Effector memory CD8-positive, alpha-beta T cell (primary cell): ENCODE results near the gene MYO9B.

Source experiments
- ATAC-seq: fragments of 150-1000 bp; cut with Tn5 transposase; replicated peaks from 2 replicates; pipeline ENCODE4 v1.10.0; 2021; ENCODE audit warnings: mild to moderate bottlenecking, moderate library complexity
- DNase-seq, 3 experiments: peaks; one replicate each; pipeline ENCODE4 v3.0.0; 2021
- H3K27ac Mint-ChIP-seq, 2 donors: one replicate each; pipeline ENCODE4 v1.8.0; 2022; ENCODE audit warnings: mild to moderate bottlenecking in 2 of 2, mixed read lengths in 2 of 2, moderate library complexity in 2 of 2
- H3K27me3 Mint-ChIP-seq, 2 donors: one replicate each; pipeline ENCODE4 v1.8.0; 2022; ENCODE audit warnings: mixed read lengths in 2 of 2
- H3K36me3 Mint-ChIP-seq: one replicate; pipeline ENCODE4 v1.8.0; 2022; ENCODE audit warnings: mild to moderate bottlenecking, moderate library complexity, mixed read lengths; ENCODE audit not compliant: insufficient read depth
- H3K4me1 Mint-ChIP-seq, 2 donors: one replicate each; pipeline ENCODE4 v1.8.0; 2022; ENCODE audit warnings: low read depth in 2 of 2, mixed read lengths in 2 of 2
- H3K4me3 Mint-ChIP-seq, 2 donors: one replicate each; pipeline ENCODE4 v1.8.0; 2022; ENCODE audit warnings: mild to moderate bottlenecking in 2 of 2, mixed read lengths in 2 of 2, moderate library complexity in 2 of 2
- H3K9me3 Mint-ChIP-seq, 2 donors: one replicate each; pipeline ENCODE4 v1.8.0; 2022; ENCODE audit warnings: mixed read lengths in 2 of 2

The MYO9B gene

GRCh38 chr19:17070912-17071311, 4.7 kb upstream of the MYO9B start:
- Mint-ChIP-seq H3K9me3 (no peaks in the 10 kb centered on the region), H3K27me3 (no peaks in the 10 kb centered on the region), H3K4me1 (peaks cover 28 to 41% of the 10 kb centered on the region in 2 donors), H3K36me3 (peaks cover 17% of the 10 kb centered on the region), H3K27ac (no peak overlapping the region), H3K4me3 (no peak overlapping the region)
- DNase-seq (no peak), ATAC-seq (no peak)

DNA sequence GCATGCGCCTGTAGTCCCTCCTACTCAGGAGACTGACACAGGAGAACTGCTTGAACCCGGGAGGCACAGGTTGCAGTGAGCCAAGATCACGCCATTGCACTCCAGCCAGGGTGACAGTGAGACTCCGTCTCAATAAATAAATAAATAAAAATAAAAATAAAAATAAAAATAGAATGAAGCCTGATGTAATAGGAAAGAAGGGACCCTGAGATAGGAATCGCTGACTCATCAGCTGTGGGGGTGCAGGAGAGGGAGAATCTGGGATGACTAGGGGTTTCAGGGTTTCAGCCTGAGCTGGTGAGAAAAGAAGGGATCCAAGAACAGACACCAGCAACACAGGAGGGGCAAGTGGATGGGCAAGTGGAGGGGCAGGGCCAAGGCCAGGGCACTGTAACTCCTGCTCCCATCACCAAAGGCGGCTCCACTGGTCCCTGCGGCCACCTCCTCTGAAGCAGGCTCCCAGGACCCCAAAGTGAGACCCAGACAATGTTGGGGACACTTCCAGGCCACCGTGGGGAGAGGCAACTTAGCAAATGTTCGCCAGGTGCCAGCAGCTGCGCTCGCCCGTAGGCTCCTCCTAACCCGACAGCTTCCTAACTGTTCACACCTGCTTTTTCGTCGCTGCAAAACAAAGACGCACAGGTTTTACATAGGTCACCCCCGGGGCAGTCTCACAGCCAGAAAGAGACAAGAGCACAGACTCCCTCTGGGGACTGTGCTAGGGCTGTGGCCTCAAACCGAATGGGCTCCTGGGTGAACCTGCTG, 1.5 kb upstream of the MYO9B start:
- Mint-ChIP-seq H3K9me3 (no peaks in the 10 kb centered on the region), H3K4me1 (peaks cover 49 to 55% of the 10 kb centered on the region in 2 donors), H3K4me3 (peak overlapping the region; percentile 92 to 96), H3K27ac (peak overlapping the region; percentile 95 to 96), H3K36me3 (peaks cover 26% of the 10 kb centered on the region), H3K27me3 (no peaks in the 10 kb centered on the region)
- DNase-seq (peak; percentile 24 to 29 (median 26)), ATAC-seq (peak; percentile 4)

DNA sequence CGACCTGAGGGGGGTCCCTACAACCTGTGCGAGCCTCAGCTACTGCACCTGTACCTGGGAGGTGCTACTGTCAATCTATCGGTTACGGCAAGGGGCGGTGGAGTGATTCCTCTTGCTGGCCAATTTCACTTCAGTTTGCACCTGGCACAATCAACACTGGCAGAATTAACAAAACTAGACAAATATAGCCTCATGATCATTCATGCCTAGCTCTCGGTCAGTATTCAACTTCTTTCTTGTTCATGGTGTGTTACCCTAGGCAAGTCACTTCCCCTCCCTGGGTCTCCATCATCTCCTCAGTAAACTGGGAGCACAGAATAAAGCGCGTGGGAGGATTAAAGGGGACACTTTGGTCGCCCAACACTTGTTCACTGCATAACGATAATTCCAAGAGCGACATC, 943 bp upstream of the MYO9B start:
- H3K4me1 Mint-ChIP-seq: peaks cover 54 to 61% of the 10 kb centered on the region in 2 donors
- DNase-seq: no peak
- peak overlapping the region; percentile 95 to 96 for H3K27ac Mint-ChIP-seq

DNA sequence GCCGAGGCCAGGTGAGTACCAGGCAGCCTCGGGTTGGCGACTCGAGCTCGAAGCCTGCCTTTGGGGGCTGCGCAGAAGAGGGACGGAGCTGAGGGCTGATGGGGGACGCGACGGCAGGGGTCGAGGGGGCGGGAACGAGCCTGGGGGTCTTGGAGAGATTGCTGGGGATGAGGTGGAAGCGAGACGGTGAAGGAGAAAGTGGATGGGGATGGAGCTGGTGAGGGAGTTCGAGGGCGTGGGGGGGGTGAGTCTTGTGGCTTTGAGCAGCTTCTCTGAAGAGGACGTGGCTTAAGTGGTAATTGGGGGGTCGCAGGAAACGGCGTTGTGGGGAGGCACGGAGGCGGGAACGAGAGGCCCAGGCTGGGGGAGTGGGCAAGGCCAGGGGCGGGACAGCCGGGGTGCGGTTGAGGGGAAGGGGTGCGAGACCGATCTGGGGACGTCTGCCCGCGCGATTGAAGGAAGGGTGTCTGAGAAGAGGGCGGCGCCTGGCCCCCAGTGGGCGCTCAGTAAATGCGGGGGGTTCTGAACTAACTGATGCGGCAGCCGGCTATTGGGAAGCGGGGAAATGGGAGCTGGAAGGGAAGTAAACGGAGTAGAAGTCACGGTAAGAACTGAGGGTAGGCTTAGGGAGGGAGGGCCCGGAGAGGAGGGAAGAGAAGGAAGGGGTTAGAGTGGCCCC, 426 bp downstream of the MYO9B start:
- peak overlapping the region; percentile 92 to 96 for H3K4me3 Mint-ChIP-seq
- H3K36me3 Mint-ChIP-seq: peaks cover 30% of the 10 kb centered on the region
- H3K4me1 Mint-ChIP-seq: peaks cover 55 to 61% of the 10 kb centered on the region in 2 donors
- peak overlapping the region; percentile 95 to 96 for H3K27ac Mint-ChIP-seq
- DNase-seq (peak; percentile 60 to 70 (median 64)), ATAC-seq (peak; percentile 25)
- H3K27me3 Mint-ChIP-seq: no peaks in the 10 kb centered on the region
- H3K9me3 Mint-ChIP-seq: no peaks in the 10 kb centered on the region

More for the DNA sequence above, 943 bp upstream of the MYO9B start:
- Mint-ChIP-seq H3K4me3 (peak overlapping the region; percentile 92 to 96), H3K27me3 (no peaks in the 10 kb centered on the region), H3K9me3 (no peaks in the 10 kb centered on the region), H3K36me3 (peaks cover 29% of the 10 kb centered on the region)
- no peak for ATAC-seq

DNA sequence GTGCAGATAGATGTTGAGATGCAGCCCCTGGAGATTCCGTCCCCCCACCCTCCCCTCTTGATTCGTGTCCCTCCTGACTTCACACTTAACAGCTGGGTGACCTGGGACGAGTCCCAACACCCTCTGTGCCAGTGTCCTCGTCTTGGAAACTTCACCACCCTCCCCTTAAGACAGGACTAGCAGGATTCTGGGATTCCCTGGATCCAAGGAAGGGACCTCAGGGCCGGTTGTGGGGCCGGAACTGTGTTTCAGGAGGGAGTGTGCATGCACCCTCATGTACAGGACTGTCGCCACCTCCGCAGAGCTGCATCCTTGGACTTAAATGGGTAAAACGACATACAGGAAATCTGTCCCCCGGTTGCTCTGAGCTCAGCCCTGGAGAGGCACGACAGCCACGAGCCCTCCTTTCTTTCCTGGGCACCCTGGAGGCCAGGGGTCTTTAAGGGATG, 990 bp downstream of the MYO9B start:
- peak overlapping the region; percentile 95 to 96 for H3K27ac Mint-ChIP-seq
- H3K27me3 Mint-ChIP-seq: no peaks in the 10 kb centered on the region
- peaks cover 30% of the 10 kb centered on the region for H3K36me3 Mint-ChIP-seq
- DNase-seq (peak in 1 of 3 experiments; percentile 12), ATAC-seq (no peak)
- no peaks in the 10 kb centered on the region for H3K9me3 Mint-ChIP-seq
- peaks cover 57 to 64% of the 10 kb centered on the region in 2 donors for H3K4me1 Mint-ChIP-seq
- peak overlapping the region; percentile 92 to 96 for H3K4me3 Mint-ChIP-seq

DNA sequence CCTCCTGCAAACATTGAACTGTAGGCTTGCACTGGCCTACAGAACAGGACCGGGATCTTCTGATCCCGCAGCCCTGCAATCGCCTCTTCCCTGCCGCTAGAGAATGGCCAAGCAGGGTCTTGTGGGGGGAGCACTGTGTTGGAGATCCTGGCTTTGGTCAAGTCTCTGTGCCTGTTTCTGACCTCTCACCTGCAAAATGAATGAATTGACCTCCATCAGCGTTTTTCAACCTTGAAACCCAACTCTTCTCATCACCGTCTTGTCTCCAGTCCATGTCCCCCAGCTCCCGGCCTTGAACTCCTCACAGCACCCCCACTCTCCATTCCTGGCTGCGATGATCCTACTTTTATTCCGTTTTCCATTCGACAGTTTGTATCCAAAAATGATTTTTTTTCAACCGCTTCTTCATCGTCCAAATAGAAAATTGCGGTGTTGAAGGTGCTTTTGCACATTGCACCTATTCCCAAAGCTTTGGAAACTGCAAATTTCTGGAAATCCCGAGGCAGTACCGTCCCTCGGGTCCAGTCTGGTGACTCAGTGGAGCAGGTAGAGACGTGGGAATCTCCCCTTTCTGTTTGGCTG, 2.0 kb downstream of the MYO9B start:
- DNase-seq: no peak
- Mint-ChIP-seq H3K27me3 (no peaks in the 10 kb centered on the region), H3K36me3 (peaks cover 30% of the 10 kb centered on the region), H3K4me3 (peak overlapping the region; percentile 92 to 96), H3K4me1 (peaks cover 66 to 74% of the 10 kb centered on the region in 2 donors), H3K9me3 (no peaks in the 10 kb centered on the region), H3K27ac (peak overlapping the region in 1 of 2 donors; percentile 60)
- no peak for ATAC-seq

- no peaks in the 10 kb centered on the region for H3K27me3 Mint-ChIP-seq
- peaks cover 26% of the 10 kb centered on the region for H3K36me3 Mint-ChIP-seq
- ATAC-seq: no peak
Measured at GRCh38 chr19:17078036-17078919, 2.7 kb downstream of the MYO9B start.

GRCh38 chr19:17078920-17079709, 3.5 kb downstream of the MYO9B start:
- Mint-ChIP-seq H3K27me3 (no peaks in the 10 kb centered on the region), H3K9me3 (no peaks in the 10 kb centered on the region), H3K4me1 (peaks cover 68 to 70% of the 10 kb centered on the region in 2 donors), H3K27ac (peak overlapping the region; percentile 78 to 85), H3K36me3 (peaks cover 26% of the 10 kb centered on the region), H3K4me3 (peak overlapping the region; percentile 80 to 81)
- DNase-seq (no peak), ATAC-seq (no peak)

More at GRCh38 chr19:17078036-17078919, 2.7 kb downstream of the MYO9B start:
- Mint-ChIP-seq H3K4me3 (peak overlapping the region; percentile 92 to 96), H3K9me3 (no peaks in the 10 kb centered on the region), H3K4me1 (peaks cover 73 to 74% of the 10 kb centered on the region in 2 donors), H3K27ac (peak overlapping the region in 1 of 2 donors; percentile 78)
- DNase-seq: no peak

DNA sequence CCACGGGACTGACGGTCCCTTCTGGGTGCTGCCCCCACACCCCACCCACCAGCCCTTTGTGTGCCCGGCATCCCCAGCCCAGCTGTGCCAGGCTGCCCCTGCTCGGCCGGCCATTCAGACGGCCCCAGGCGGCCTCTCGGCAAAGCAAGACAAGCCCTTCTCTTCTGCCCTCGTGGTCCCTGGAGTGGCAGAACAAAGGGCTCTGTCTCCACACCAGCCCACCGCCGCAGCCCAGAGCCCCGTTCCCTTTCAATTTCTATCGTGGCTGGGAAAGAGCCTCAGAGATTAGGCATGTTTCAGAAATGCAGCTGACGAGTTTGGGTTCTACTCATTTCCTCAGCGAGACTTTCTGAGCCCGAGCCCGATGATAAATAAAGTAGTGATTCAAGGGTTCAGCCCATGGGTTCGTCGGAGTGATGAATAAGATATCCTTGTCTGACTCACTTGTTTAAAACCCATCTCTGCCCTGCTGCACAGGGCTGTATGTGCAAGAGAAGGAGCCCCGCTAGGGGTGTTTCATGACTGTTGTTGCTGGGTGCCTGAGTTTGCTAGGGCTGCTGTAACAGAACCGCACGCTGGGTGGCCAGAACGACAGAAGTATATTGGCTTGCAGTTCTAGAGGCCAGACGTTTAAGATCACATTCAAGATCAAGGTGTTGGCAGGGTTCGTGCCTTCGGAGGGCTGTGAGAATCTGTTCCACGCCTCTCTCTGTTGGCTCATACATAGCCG, 4.3 kb downstream of the MYO9B start:
- Mint-ChIP-seq H3K36me3 (peaks cover 20% of the 10 kb centered on the region), H3K4me1 (peaks cover 63 to 64% of the 10 kb centered on the region in 2 donors)

DNA sequence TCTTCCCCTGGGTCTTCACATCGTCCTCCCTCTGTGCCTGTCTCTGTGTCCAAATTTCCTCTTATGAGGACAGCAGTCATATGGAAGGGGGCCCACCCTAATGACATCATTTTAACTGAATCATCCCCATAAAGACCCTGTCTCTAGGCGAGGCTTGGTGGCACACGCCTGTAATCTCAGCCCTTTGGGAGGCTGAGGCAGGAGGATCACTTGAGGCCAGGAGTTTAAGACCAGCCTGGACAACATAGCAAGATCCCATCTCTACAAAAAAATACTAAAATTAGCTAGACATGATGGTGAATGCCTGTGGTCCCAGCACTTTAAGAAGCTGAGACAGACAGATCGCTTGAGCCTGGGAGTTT, 4.8 kb downstream of the MYO9B start:
- no peak for DNase-seq
- Mint-ChIP-seq H3K4me3 (peak overlapping the region; percentile 80 to 81), H3K4me1 (peaks cover 67 to 69% of the 10 kb centered on the region in 2 donors), H3K27me3 (no peaks in the 10 kb centered on the region), H3K36me3 (peaks cover 22% of the 10 kb centered on the region), H3K9me3 (no peaks in the 10 kb centered on the region), H3K27ac (peak overlapping the region; percentile 78 to 85)
- no peak for ATAC-seq

More for the DNA sequence above, 4.3 kb downstream of the MYO9B start:
- peak overlapping the region; percentile 78 to 85 for H3K27ac Mint-ChIP-seq
- no peaks in the 10 kb centered on the region for H3K27me3 Mint-ChIP-seq
- ATAC-seq (peak; percentile 51), DNase-seq (peak; percentile 58 to 61 (median 60))
- H3K9me3 Mint-ChIP-seq: no peaks in the 10 kb centered on the region
- peak overlapping the region; percentile 80 to 81 for H3K4me3 Mint-ChIP-seq

DNA sequence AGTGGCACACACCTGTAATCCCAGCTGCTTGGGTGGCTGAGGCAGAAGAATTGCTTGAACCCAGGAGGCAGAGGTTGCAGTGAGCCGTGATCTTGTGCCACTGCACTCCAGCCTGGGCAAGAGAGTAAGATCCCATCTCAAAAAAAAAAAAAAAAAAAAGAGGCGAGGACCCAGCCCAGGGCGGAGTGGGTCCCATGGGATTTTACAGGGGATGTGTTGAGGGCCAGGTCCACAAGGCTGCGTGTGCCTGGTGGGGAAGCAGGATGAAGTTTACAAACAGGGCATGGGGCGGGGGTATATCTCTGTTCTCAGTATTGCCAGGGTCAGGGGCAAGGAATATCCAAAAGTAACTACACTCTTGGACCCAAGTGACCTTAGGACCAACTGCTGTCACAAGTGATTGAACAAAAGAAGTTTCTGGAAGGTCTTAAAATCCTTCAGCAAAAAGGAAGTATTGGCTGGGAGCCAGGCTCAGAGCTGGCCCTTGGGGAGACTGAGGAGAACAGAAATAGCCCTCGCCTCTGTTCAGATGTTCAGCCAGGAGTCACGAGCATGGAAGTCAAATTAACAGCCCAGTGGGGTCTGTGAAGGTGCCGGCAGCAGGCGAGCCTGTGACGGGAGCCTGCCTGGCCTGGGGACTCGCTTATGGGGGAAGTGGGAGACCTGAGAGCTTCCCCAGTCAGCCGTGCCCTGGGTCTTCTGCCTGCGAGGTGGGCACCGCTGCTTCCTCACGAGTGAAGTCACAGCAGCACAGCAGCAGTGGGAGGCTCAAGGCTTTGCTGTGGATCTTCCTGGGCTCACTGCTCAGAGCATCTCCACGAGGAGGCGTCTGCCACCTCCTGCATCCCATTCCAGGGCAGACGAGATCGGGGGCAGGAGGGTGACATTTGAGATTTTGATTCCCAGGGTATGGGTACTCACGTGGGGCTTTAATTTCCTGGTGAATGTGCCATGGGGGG, 6.4 kb downstream of the MYO9B start:
- ATAC-seq (no peak), DNase-seq (no peak)
- H3K4me1 Mint-ChIP-seq: peaks cover 62 to 67% of the 10 kb centered on the region in 2 donors
- no peak overlapping the region for H3K4me3 Mint-ChIP-seq
- H3K36me3 Mint-ChIP-seq: peaks cover 13% of the 10 kb centered on the region
- no peaks in the 10 kb centered on the region for H3K27me3 Mint-ChIP-seq
- no peaks in the 10 kb centered on the region for H3K9me3 Mint-ChIP-seq
- H3K27ac Mint-ChIP-seq: peak overlapping the region; percentile 25 to 67
